Right atrium auricular region (tissue), 2 donors: ENCODE measurements around the gene LFNG. TPM values are rescaled to one million over a fixed set of nuclear protein-coding genes. Genes with fewer than 3 reads are reported as not detected.

ENCODE experiments used
- DNase-seq: peaks from one replicate; pipeline ENCODE4 v3.0.0-alpha.2; 2019; ENCODE audit warnings: low spot score
- H3K27ac ChIP-seq, 2 donors: fragments of 200-600 bp; sonication (generic); 1 replicate in 1 of 2; 2 replicates in 1 of 2; pipeline ENCODE4 v1.5.1; 2016 to 2019
- H3K27me3 ChIP-seq, 2 donors: fragments of 200-600 bp; sonication (generic); one replicate each; pipeline versions ENCODE4 v1.5.1 to v1.6.0; 2017 to 2019
- H3K36me3 ChIP-seq: fragments of 200-600 bp; sonication (generic); one replicate; pipeline ENCODE4 v1.5.1; 2016
- H3K4me1 ChIP-seq, 2 donors: fragments of 200-600 bp; sonication (generic); one replicate each; pipeline versions ENCODE4 v1.5.1 to v1.6.0; 2017 to 2019
- H3K4me3 ChIP-seq, 2 donors: fragments of 200-600 bp; sonication (generic); 1 replicate in 1 of 2; 2 replicates in 1 of 2; pipeline ENCODE4 v1.5.1; 2017 to 2019; ENCODE audit warnings: mild to moderate bottlenecking in 1 of 2, moderate library complexity in 1 of 2
- H3K9me3 ChIP-seq, 2 donors: fragments of 200-600 bp; sonication (generic); one replicate each; pipeline ENCODE4 v1.5.1; 2019
- CTCF ChIP-seq, 2 donors: fragments of 200-600 bp; sonication (generic); IDR thresholded peaks; one replicate each; pipeline ENCODE4 v1.5.1; 2019; ENCODE audit warnings: antibody characterized with exemption in 2 of 2
- total RNA-seq, 2 donors: library from RNA; depleted of rRNA; stranded (reverse); fragments of >200 nt; gene quantifications; one replicate each; pipeline ENCODE4 v1.1.0, GENCODE V29; 2016

The LFNG gene
- total RNA-seq, 2 donors from 2014 or later, result 3.8 to 4.3 TPM

- no peak for DNase-seq
- Histone ChIP-seq H3K4me1 (peaks cover 0 to 33% of the 10 kb centered on the region in 2 donors), H3K36me3 (no peaks in the 10 kb centered on the region), H3K4me3 (no peak overlapping the region), H3K9me3 (no peaks in the 10 kb centered on the region), H3K27ac (no peak overlapping the region), H3K27me3 (no peaks in the 10 kb centered on the region)
- TF ChIP-seq CTCF (IDR thresholded peaks at IDR 0.05), result no peak
Measured at GRCh38 chr7:2473496-2474180, 45.9 kb upstream of the LFNG start.

GRCh38 chr7:2474224-2474623 is 45.4 kb upstream of the LFNG start:
- DNase-seq, result no peak
- no peak overlapping the region for H3K27ac ChIP-seq
- no peak for TF ChIP-seq CTCF (IDR thresholded peaks at IDR 0.05)
- H3K4me1 ChIP-seq, result peaks cover 0 to 34% of the 10 kb centered on the region in 2 donors
- H3K4me3 ChIP-seq, result no peak overlapping the region
- no peaks in the 10 kb centered on the region for H3K9me3 ChIP-seq
- no peaks in the 10 kb centered on the region for H3K27me3 ChIP-seq
- no peaks in the 10 kb centered on the region for H3K36me3 ChIP-seq

- Histone ChIP-seq H3K27ac (no peak overlapping the region), H3K4me1 (peaks cover 0 to 36% of the 10 kb centered on the region in 2 donors), H3K27me3 (no peaks in the 10 kb centered on the region), H3K36me3 (no peaks in the 10 kb centered on the region), H3K9me3 (no peaks in the 10 kb centered on the region), H3K4me3 (no peak overlapping the region)
- TF ChIP-seq CTCF (IDR thresholded peaks at IDR 0.05), result no peak
- no peak for DNase-seq
Measured at GRCh38 chr7:2474813-2475677, 44.5 kb upstream of the LFNG start.

- Histone ChIP-seq H3K4me3 (no peak overlapping the region), H3K4me1 (peaks cover 0 to 36% of the 10 kb centered on the region in 2 donors), H3K9me3 (no peaks in the 10 kb centered on the region), H3K27me3 (no peaks in the 10 kb centered on the region), H3K27ac (no peak overlapping the region), H3K36me3 (no peaks in the 10 kb centered on the region)
- no peak for DNase-seq
- TF ChIP-seq CTCF (IDR thresholded peaks at IDR 0.05), result no peak
Measured at GRCh38 chr7:2475678-2476015, 43.9 kb upstream of the LFNG start.

GRCh38 chr7:2476298-2476697 is 43.3 kb upstream of the LFNG start, which contains the start of gene GRIFIN:
Gene GRIFIN, minus strand, starts transcription at chr7:2476398. Its CDS starts 15 bp downstream, at chr7:2476383.
- Histone ChIP-seq H3K9me3 (no peaks in the 10 kb centered on the region), H3K36me3 (no peaks in the 10 kb centered on the region), H3K4me3 (no peak within 1 kb of the TSS), H3K27ac (no peak within 1 kb of the TSS), H3K27me3 (no peaks in the 10 kb centered on the region), H3K4me1 (peaks cover 0 to 29% of the 10 kb centered on the region in 2 donors)
- DNase-seq, result no peak
- no peak for TF ChIP-seq CTCF (IDR thresholded peaks at IDR 0.05)
